KOPT-K1 (cell line): ENCODE results near the gene CDH26.

Source experiments
- H3K27ac ChIP-seq: fragments of 200-600 bp; sonication (generic); 2 replicates; pipeline ENCODE4 v1.5.1; 2016; ENCODE audit warnings: antibody characterized with exemption, mild to moderate bottlenecking, low read depth, low read length; ENCODE audit not compliant: poor library complexity, severe bottlenecking
- H3K36me3 ChIP-seq: fragments of 200-600 bp; sonication (generic); 2 replicates; pipeline ENCODE4 v1.5.1; 2017; ENCODE audit warnings: antibody characterized with exemption, mild to moderate bottlenecking, low read length, moderate library complexity; ENCODE audit not compliant: insufficient read depth
- H3K9me3 ChIP-seq: fragments of 200-600 bp; sonication (generic); 2 replicates; pipeline ENCODE4 v1.5.1; 2017; ENCODE audit warnings: antibody characterized with exemption, low read length, mild to moderate bottlenecking; ENCODE audit not compliant: insufficient read depth, poor library complexity, severe bottlenecking

CDH26 gene

DNA sequence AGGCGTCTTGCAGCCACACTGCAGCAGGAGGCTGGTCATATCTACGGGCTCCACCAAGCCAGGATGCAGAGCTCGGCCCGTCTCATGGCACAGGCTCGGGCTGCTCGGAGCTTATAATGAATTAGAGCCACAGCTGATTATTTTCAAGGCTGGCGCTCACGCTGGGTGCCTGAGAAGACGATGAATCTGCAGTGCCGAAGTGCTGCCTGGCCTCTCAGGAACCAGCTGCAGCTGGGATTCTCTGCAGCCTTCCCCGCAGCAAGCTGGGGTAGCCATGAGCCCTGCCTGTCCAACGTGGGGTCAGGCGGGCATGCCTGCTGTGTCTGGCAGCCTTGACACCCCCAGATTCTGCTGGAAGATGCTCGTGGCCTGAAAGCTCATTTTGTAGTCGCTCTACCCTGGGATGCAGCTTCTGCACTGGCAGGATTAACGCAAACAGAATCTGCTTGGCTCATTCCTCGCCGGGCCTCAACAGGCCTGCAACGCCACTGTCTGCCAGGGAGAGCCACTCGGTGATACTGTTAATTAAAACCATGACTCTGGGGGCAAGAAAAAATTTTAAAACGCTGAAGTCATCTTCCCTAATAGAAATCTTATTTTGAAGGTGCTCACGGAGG lies 104.3 kb downstream of the CDH26 start:
- H3K27ac ChIP-seq = no peak overlapping the region

DNA sequence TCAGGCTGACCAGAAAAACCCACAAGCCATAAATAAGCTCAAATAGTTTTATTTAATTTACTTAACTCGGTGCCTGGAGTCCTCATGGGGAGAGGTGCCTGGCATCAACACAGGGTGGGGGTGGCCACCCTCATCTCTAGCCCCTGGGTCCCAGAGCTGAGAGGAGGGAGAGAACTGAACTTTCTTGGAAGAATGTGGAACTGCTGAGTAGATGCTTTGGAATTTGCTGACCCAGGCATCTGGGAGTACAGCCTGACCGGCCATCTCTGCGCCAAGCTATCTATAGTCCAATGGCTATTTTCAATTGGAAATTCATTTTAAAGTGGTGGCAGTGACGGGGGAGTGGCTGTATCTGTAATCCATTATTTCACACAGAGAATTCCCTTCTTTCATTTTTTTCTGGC lies 104.8 kb downstream of the CDH26 start:
- Histone ChIP-seq H3K36me3 (peaks cover 42% of the 10 kb centered on the region), H3K27ac (peak overlapping the region; percentile 33), H3K9me3 (no peaks in the 10 kb centered on the region)

More for the DNA sequence above, 104.3 kb downstream of the CDH26 start:
- H3K9me3 ChIP-seq = no peaks in the 10 kb centered on the region
- H3K36me3 ChIP-seq = peaks cover 39% of the 10 kb centered on the region

GRCh38 chr20:60063739-60064380 lies 105.6 kb downstream of the CDH26 start:
- no peaks in the 10 kb centered on the region for H3K9me3 ChIP-seq
- H3K36me3 ChIP-seq = peaks cover 51% of the 10 kb centered on the region
- peak overlapping the region; percentile 33 for H3K27ac ChIP-seq
